ENCODE results near the gene CCNO. TPM values are rescaled to one million over a fixed set of nuclear protein-coding genes. Genes with fewer than 3 reads are reported as not detected.

Gene CCNO
- 0.27 and 0.41 TPM in 2 replicates for total RNA-seq (2021; fragmentation: NEBNext Ultra II Directional; extraction: Animal tissue kit (Norgen Biotek cat#: 25700))
- 0.14 and 0.33 TPM in 2 replicates for polyA plus RNA-seq (2011; rRNA removed)
- 0.16 TPM for polyA plus RNA-seq (2011; cell fraction: cytosol; rRNA removed)
- 0.63 TPM for polyA plus RNA-seq (2011; cell fraction: nucleus; rRNA removed)
- polyA plus RNA-seq (2012, experiment 1 of 2): 0.16 to 0.28 TPM (median 0.27 TPM) in 3 of 4 replicates, not detected in the other
- polyA plus RNA-seq (2012, experiment 2 of 2): not detected
- 0.14 TPM for polyA plus RNA-seq (2013, experiment 1 of 2)
- 0.09 TPM for polyA plus RNA-seq (2013, experiment 2 of 2)
- not detected in 2 replicates for polyA minus RNA-seq (2011; rRNA and poly(A)+ RNA removed)
- polyA minus RNA-seq (2011; cell fraction: cytosol; rRNA and poly(A)+ RNA removed): not detected
- polyA minus RNA-seq (2011; cell fraction: nucleus; rRNA and poly(A)+ RNA removed): not detected
- long read RNA-seq, experiment 1, partial matches to known transcripts: 0 of 1 reads
- long read RNA-seq, experiment 1, other reads (novel, unspliced or antisense): 1 of 1 reads
- long read RNA-seq, experiment 2: 0 reads

DNA sequence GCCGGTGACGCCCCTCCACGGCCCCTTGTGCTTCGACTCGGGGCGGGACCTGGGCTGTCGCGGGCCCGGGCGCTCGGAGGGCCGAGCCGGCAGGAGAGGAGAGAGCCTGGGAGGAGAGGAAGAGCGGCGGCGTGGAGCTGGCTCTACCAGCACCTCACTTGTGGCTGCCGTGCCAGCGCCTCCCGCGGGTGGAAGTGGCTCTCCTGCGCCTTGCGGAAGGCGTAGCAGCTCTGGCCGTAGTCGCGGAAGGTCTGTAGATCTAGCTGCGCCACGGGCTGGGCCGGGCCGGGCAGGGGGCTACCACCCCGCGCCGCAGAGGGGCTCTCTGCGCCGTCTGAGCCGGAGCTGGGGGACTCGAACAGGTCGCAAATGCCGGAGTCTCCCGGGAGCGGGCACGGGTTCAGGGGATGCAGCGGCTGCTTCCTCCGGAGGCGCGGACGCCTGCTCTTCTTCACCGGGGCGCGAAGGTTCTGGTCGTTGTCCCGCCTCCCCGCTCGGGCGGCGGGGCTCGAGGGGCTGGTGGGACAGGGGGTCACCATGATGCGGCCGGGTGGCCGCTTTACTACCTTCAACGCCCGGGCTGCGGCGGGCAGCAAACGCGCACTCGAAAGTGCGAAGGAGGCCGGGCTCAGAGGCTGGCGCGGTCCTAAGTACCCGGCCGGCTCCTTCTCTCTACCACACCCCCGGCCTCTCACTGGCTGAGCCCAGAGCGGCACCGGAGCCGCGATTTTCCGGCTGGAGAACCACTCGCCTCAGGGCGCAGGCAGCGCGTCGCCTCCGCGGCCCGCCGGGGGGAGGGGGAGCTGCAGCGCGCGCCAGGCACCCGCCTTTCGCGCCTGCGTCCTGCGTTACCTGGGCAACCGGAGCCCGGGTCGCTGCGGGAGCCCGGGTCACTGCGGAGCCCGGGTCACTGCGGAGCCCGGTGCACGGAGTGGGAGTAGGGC is at the start of gene CCNO:
TSS of gene CCNO (minus strand) at position 624 of the 944 bp plus-strand sequence. CDS start at position 539, 85 bp downstream.
- 0 out of 2 replicates have a peak within 1 kb of the TSS, but pooled peaks have one; percentile 71 for H2BK12ac ChIP-seq (ENCODE audit: low read depth, low read length)
- 0 out of 2 replicates have a peak within 1 kb of the TSS, but pooled peaks have one; percentile 68 for H2AFZ ChIP-seq (ENCODE audit: low read length)
- peak within 1 kb of the TSS; percentile 48 for H4K8ac ChIP-seq (ENCODE audit: extremely low read depth, insufficient read depth, low read length)
- H3K4me1 ChIP-seq (replicated peaks in 1 of 4; ENCODE audit: control insufficient read depth in 3 of 4, insufficient read depth in 4 of 4, low read length in 3 of 4): peaks cover 0 to 25% (median 13%) of the 10 kb centered on the region in 4 experiments; a peak in 6 of 7 replicates
- H2AK5ac ChIP-seq (ENCODE audit: low read depth, low read length): no peak within 1 kb of the TSS
- 2% methylated on average over 29 of the region's 106 CpGs; no CpG with 5 or more reads in 1 of the 2 experiments for WGBS, 2 experiments (ENCODE audit: extremely low coverage in 1 of 2, insufficient coverage in 1 of 2, insufficient read length in 1 of 2, insufficient replicate concordance in 2 of 2, low coverage in 1 of 2, low lambda C conversion rate in 2 of 2, missing lambda C conversion rate in 1 of 2)
- H3K9me3 ChIP-seq (ENCODE audit: insufficient read depth in 2 of 2, low read depth in 1 of 2, low read length in 1 of 2): no peaks in the 10 kb centered on the region
- no peak within 1 kb of the TSS for H2BK5ac ChIP-seq (ENCODE audit: low read depth, low read length)
- no peak within 1 kb of the TSS for H3K14ac ChIP-seq (ENCODE audit: insufficient read length)
- FAIRE-seq: no peak
- H3K27ac ChIP-seq (ENCODE audit: low read depth, low read length): no peak within 1 kb of the TSS
- no peak within 1 kb of the TSS for H3K4ac ChIP-seq (replicated peaks; ENCODE audit: insufficient read length, low read depth, low read length)
- ChIA-PET POLR2A (ENCODE audit: partially characterized antibody) (interaction anchor here (1.0 to 3.7 kb wide), 9 partner anchors 10 to 318 kb away, joined by 3 to 21 read pairs (median 5); partner anchors contain the start of genes DHX29 and MTREX), CTCF (ENCODE audit: partially characterized antibody) (interaction anchor here (0.7 to 13.6 kb wide), 5 partner anchors 10 to 837 kb away, joined by 3 to 143 read pairs (median 3); partner anchors contain the start of gene CDC20B)
- H3K23ac ChIP-seq (ENCODE audit: insufficient read length): no peak within 1 kb of the TSS
- no peak within 1 kb of the TSS for H2BK120ac ChIP-seq (replicated peaks; ENCODE audit: low read depth, low read length)
- H3K4me2 ChIP-seq (ENCODE audit: insufficient read depth in 1 of 2, low read depth in 2 of 2, low read length in 2 of 2): peak within 1 kb of the TSS; percentile 92 to 96
- no peak within 1 kb of the TSS for H4K91ac ChIP-seq (replicated peaks; ENCODE audit: insufficient read length, low read length)
- H3K56ac ChIP-seq (replicated peaks; ENCODE audit: insufficient read length, low read depth, low read length): no peak within 1 kb of the TSS
- H3K18ac ChIP-seq (ENCODE audit: extremely low read depth, low read length): peak within 1 kb of the TSS; percentile 60
- peaks cover 5 to 22% of the 10 kb centered on the region in 2 experiments for H4K20me1 ChIP-seq (replicated peaks in 1 of 2; ENCODE audit: control insufficient read depth in 1 of 2, insufficient read depth in 2 of 2, low read length in 2 of 2)
- peak; percentile 65 to 87 for DNase-seq (ENCODE audit: low read depth in 1 of 2, low spot score in 2 of 2)
- H2BK20ac ChIP-seq (ENCODE audit: low read length): no peak within 1 kb of the TSS
- peaks cover 20% of the 10 kb centered on the region; the same call in 1 of the 2 replicates for H3K23me2 ChIP-seq (ENCODE audit: low read depth, low read length)
- H4K5ac ChIP-seq (ENCODE audit: insufficient read length, low read depth, low read length): no peak within 1 kb of the TSS
- H3K79me2 ChIP-seq (ENCODE audit: control insufficient read depth in 1 of 2, insufficient read depth in 2 of 2, low read length in 2 of 2): no peaks in the 10 kb centered on the region
- peak within 1 kb of the TSS; percentile 61; the same call in 1 of the 2 replicates for H2BK15ac ChIP-seq (ENCODE audit: low read length)
- no peak within 1 kb of the TSS for H3K9ac ChIP-seq (replicated peaks in 1 of 4; ENCODE audit: extremely low read depth in 1 of 4, low read depth in 3 of 4, low read length in 3 of 4)
- H3K79me1 ChIP-seq (ENCODE audit: low read depth, low read length): no peaks in the 10 kb centered on the region
- H3K4me3 ChIP-seq (ENCODE audit: extremely low read depth in 1 of 4, insufficient read depth in 2 of 4, low read depth in 3 of 4, low read length in 4 of 4): peak within 1 kb of the TSS; percentile 45 to 70 (median 60)
- peaks cover 56 to 85% (median 79%) of the 10 kb centered on the region in 4 experiments for H3K27me3 ChIP-seq (replicated peaks in 1 of 4; ENCODE audit: control insufficient read depth in 3 of 4, extremely low read depth in 1 of 4, insufficient read depth in 3 of 4, low read length in 3 of 4)
- H3K36me3 ChIP-seq (ENCODE audit: control insufficient read depth in 2 of 4, insufficient read depth in 4 of 4, low read length in 3 of 4): peaks cover 0 to 5% (median 0%) of the 10 kb centered on the region in 4 experiments; a peak in 2 of 8 replicates
- TF ChIP-seq TEAD4 (IDR thresholded peaks at IDR 0.05; ENCODE audit: low read depth, low read length) (peak; percentile 4; the same call in 1 of the 2 replicates), SP1 (IDR thresholded peaks at IDR 0.05; ENCODE audit: low read depth, low read length) (0 out of 2 replicates have a peak, but pooled peaks have one; percentile 13), KDM1A (IDR thresholded peaks at IDR 0.05; ENCODE audit: borderline replicate concordance, low read length) (no peak), KDM4A (IDR thresholded peaks at IDR 0.05; ENCODE audit: low read depth, low read length, severe bottlenecking) (peak; percentile 30), CBX8 (IDR thresholded peaks at IDR 0.05; ENCODE audit: borderline replicate concordance, low read depth, low read length) (0 out of 2 replicates have a peak, but pooled peaks have one; percentile 67), RBBP5 (IDR thresholded peaks at IDR 0.05; ENCODE audit: borderline replicate concordance, low read depth, low read length) (peak; percentile 2; the same call in 1 of the 2 replicates), BCL11A (IDR thresholded peaks at IDR 0.05; ENCODE audit: low read depth in 2 of 2, low read length in 2 of 2) (no peak), CREB1 (IDR thresholded peaks at IDR 0.05) (peak; percentile 82)
